ENCODE data around the gene AFF4.
A peak's percentile ranks its signal among the peaks of the same experiment; 100 is the strongest.

Gene AFF4

DNA sequence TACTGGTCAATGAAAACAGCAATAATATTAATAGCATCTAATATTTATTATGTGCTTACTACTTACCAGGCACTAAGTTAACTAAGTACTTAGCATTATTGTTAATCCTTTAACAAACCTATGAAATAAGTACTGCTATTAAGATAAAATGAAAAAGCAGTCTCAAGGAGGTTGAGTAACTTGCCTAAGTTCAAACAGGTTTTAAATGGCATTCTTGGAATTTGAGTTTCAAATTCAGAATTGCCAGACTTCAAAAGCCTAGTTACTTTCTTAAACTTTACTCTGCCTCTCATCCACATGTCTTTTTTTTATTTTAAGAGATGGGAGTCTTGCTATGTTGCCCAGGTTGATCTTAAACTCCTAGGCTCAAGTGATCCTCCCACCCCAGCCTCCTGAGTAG lies 73.9 kb downstream of the AFF4 start:
- no peak for DNase-seq (ENCODE audit: low spot score)

DNA sequence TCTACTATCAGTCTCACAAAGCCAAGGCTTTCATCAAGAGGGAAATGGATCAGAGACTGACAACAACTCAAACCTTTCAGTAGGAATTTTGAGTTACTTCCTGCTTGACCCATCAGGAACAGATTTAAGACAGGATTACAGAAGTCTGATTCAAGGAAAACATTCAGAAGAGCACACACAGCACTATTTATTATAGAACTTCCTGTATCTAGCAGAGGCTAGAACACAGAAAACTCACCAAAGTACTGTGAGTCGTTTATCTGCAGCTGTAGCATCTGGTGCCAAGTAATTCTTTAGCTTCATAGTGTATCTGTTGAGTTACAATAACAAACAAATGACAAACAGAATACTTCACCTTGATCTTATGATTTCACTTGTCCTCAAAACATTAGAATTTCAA lies 76.2 kb downstream of the AFF4 start:
- DNase-seq (ENCODE audit: low spot score), result no peak

- DNase-seq (ENCODE audit: low spot score), result no peak
Measured at GRCh38 chr5:132886064-132886823, 77.2 kb downstream of the AFF4 start.

- no peak for DNase-seq (ENCODE audit: low spot score)
Measured at GRCh38 chr5:132884548-132884947, 78.9 kb downstream of the AFF4 start.

- DNase-seq (ENCODE audit: low spot score), result peak; percentile 88
Measured at GRCh38 chr5:132883261-132883834, 80.1 kb downstream of the AFF4 start.

- no peak for DNase-seq (ENCODE audit: low spot score)
Measured at GRCh38 chr5:132877938-132878337, 85.5 kb downstream of the AFF4 start.

GRCh38 chr5:132877466-132877865 lies 86.0 kb downstream of the AFF4 start:
- no peak for DNase-seq (ENCODE audit: low spot score)

- no peak for DNase-seq (ENCODE audit: low spot score)
Measured at GRCh38 chr5:132876020-132876759, 87.2 kb downstream of the AFF4 start.

DNA sequence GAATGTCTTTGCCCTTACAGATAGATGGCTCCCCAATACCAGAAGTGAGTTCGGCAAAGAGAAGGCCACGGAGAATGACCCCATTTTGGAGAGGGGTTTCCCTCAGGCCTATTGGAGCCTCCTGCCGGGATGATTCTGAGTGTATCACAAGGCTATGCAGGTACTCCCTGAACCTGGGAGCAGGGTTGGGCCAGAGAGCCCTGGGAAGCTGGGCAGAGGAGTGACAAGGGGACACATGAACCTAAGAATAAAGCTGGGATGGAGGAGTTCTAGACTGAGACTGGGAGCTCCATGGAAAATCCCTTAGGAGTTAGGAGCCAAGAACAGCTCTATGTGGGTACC lies 89.5 kb downstream of the AFF4 start:
- no peak for DNase-seq (ENCODE audit: low spot score)

DNA sequence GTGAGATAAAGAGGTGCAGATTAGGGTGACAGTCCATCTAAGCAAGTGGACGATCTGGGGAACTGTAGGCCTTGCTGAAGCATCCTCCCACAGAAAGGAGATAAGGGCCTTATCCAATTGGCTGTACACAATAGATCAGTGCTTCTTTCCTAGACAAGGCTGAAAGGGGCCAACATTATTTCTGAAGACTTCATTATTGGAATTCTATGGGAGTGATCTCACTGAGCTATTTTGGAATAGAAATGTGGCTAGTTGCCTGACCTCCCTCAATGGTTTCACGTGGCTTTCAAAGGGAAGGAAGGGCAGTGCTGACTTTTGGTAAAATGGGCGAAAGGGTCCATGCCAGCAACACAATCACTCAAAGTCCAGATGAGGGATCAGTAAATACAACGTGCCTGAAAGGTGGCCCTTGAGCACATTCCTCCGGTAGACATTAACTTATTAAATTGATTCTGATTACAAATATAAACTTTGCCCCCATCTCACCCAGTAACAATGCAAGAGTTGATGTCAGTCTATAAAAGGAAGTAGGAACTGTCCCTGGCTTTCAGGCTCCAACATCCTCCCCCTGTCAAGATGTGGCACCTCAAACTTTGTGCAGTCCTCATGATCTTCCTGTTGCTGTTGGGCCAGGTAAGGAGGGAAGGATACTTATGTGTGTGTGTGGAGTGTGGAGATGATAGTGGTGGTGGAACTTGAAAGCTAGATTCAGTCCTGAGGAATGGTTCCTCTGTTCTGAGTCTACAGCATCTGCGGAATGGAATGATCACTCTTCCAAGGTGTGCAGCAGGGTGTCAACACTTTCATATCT lies 90.1 kb downstream of the AFF4 start, which contains the start of gene LEAP2:
TSS of gene LEAP2 (plus strand) at position 550 of the 811 bp plus-strand sequence. CDS start at position 577, 27 bp downstream.
- DNase-seq (ENCODE audit: low spot score), result no peak

- DNase-seq (ENCODE audit: low spot score), result no peak
Measured at GRCh38 chr5:132872788-132873118, 90.7 kb downstream of the AFF4 start.

- DNase-seq (ENCODE audit: low spot score), result no peak
Measured at GRCh38 chr5:132871459-132872284, 91.8 kb downstream of the AFF4 start.

GRCh38 chr5:132870801-132871200 lies 92.6 kb downstream of the AFF4 start:
- no peak for DNase-seq (ENCODE audit: low spot score)

DNA sequence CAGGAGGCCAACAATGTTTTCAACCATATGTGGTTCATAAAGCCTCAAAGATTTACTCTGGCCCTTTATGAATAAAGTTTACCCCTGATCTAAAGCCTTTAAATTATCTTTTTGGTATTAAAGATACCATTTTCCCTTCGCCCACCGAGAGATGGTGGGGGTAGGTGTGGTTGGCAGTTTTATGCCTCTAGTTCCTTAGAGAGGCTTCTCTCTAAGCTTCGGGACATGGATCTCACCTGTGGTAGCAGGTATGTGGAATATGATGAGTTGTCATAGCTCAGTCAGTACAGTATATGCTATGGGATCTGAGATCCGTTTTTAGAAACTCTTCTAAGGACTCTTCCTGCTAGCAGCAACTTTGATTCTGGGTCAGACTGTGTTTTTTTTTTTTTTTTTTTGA lies 94.7 kb downstream of the AFF4 start:
- no peak for DNase-seq (ENCODE audit: low spot score)

GRCh38 chr5:132867046-132867451 lies 96.4 kb downstream of the AFF4 start:
- DNase-seq (ENCODE audit: low spot score), result peak; percentile 46

GRCh38 chr5:132866342-132867045 lies 96.9 kb downstream of the AFF4 start, which contains the start of the genes GDF9 and UQCRQ:
GDF9 (minus strand) TSS chr5:132866469; CDS start chr5:132864533, 1,936 bp downstream.
UQCRQ (plus strand) TSS chr5:132866642; CDS start chr5:132866882, 240 bp downstream.
- peak; percentile 100 for DNase-seq (ENCODE audit: low spot score)

DNA sequence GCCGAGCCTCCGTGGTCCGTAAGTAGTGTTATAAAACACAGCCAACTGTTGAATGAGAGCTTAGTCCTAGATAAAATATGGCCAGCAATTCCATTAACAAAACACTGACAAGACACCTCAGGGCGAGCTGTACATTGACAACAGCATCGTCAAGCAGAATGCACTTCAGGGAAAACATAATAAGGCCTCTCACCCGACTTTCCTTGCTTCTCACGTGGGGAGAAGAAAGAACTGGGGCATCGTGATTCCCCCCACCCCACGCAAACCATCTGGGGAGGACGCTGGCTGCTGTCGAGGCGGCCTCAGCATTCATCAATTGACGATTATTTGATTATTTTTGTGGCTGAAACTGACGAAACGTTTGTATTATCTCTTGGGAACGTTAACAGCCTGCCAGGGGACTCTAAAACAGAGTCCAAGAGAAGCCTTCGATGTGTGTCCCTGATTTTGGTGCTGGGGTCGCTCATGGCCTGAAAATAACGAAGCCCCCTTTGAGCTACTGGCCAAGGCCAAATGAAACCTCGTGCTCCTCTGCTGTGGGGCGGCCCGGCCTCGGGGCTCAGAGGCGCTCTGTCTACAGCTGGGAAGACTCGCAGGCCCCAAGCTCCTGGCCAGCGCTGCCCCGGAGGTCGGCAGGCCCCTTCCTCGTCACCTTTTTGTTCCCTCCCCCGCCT lies 97.6 kb downstream of the AFF4 start:
- DNase-seq (ENCODE audit: low spot score), result no peak

DNA sequence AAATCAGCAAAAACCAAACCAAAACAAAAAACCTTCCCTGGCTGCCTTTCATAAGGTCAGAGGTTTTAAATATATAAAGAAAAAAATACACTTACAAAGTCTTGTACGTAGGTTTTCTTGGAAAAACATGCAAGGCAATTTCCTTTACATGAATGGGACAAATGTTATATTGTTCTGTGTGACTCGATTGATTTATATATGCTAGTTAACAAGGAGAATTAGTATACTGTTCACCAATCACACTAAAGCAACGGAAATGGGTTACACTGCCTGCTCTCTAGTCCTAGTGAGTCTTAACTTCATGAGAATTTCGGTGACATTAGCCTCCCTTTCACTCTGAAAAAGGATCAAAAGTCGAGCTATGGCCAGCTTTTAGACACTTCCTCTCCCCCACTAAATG lies 102.7 kb downstream of the AFF4 start:
- no peak for DNase-seq (ENCODE audit: low spot score)

DNA sequence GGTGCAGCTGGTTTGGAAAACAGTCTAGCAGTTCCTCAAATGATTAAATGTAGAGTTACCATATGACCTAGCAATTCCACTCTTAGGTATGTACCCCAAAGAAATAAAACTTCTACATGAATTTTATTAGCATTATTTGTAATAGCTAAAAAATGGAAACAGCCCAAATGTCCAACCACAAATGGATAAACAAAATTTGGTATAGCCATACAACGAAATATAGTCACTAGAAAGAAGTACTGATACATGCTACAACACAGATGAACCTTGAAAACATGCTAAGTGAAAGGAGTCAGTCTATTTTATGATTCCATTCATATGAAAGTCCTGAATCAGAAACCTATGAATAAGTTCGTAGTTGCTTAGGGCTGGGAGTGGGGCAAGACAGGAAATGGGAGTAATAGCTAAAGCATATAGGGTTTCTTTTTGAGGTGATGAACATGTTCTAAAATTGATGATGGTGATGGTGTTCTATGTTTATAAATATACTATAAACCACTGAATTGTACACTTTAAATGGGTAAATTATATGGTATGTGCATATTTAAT lies 103.5 kb downstream of the AFF4 start:
- DNase-seq (ENCODE audit: low spot score), result no peak

DNA sequence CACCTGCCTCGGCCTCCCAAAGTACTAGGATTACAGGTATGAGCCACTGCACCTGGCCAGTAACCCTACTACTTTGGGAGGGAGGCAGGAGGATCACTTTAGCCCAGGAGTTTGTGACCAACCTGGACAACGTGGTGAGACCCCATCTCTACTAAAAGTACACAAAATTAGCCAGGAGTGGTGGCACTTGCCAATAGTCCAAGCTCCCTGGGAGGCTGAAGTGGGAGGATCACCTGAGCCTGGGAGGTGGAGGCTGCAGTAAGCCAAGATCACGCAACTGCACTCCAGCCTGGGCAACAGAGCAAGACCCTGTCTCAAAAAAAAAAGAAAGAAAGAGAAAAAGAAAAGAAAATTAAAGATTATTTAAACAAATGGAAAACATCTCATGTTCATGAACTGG lies 107.4 kb downstream of the AFF4 start:
- DNase-seq (ENCODE audit: low spot score), result no peak
